ENCODE data around the gene IL12A. TPM values are rescaled to one million over a fixed set of nuclear protein-coding genes. Genes with fewer than 3 reads are reported as not detected.

IL12A gene
- total and polyA plus RNA-seq, 2 experiments from 2014 or later = 1.6 to 2.8 TPM

GRCh38 chr3:160001148-160001760, 12.6 kb downstream of the IL12A start:
- H2AFZ ChIP-seq = no peak overlapping the region
- peaks cover under 1% of the 10 kb centered on the region; the same call in 1 of the 2 replicates for H3K4me1 ChIP-seq (ENCODE audit: insufficient read depth)
- no peak overlapping the region for H3K4me2 ChIP-seq (ENCODE audit: unreplicated experiment)
- no peak overlapping the region for H3K27ac ChIP-seq
- in situ Hi-C loops (cut with MboI) = loop anchor here (5.0 to 25.0 kb wide), 3 partner anchors 114 to 736 kb away; no protein-coding TSS in a partner anchor
- DNase-seq = no peak
- H3K27me3 ChIP-seq (replicated peaks; ENCODE audit: insufficient read depth) = no peaks in the 10 kb centered on the region
- no peaks in the 10 kb centered on the region for H4K20me1 ChIP-seq (ENCODE audit: insufficient read depth)
- no peaks in the 10 kb centered on the region for H3K36me3 ChIP-seq (ENCODE audit: low read depth)
- H3K9me2 ChIP-seq (ENCODE audit: insufficient read depth) = no peaks in the 10 kb centered on the region
- 78% methylated on average over 7 of the region's 7 CpGs for WGBS, 2 experiments (ENCODE audit: low coverage in 1 of 2, low lambda C conversion rate in 2 of 2, missing lambda C conversion rate in 2 of 2)
- no peak overlapping the region for H3K9ac ChIP-seq
- no peaks in the 10 kb centered on the region for H3K9me3 ChIP-seq (ENCODE audit: low read depth)
- H3K79me2 ChIP-seq (ENCODE audit: insufficient read depth) = no peaks in the 10 kb centered on the region
- no peak overlapping the region for H3K4me3 ChIP-seq
- TF ChIP-seq EZH2phosphoT487 (IDR thresholded peaks at IDR 0.05; ENCODE audit: insufficient read depth, low read depth) (no peak), EZH2 (IDR thresholded peaks at IDR 0.05; ENCODE audit: insufficient read depth, poor library complexity, severe bottlenecking) (no peak)
- H3F3A ChIP-seq (ENCODE audit: insufficient read depth) = no peaks in the 10 kb centered on the region

- H2AFZ ChIP-seq = no peak overlapping the region
- H3K9me2 ChIP-seq (ENCODE audit: insufficient read depth) = no peaks in the 10 kb centered on the region
- no peaks in the 10 kb centered on the region for H3K4me1 ChIP-seq (ENCODE audit: insufficient read depth)
- no peak overlapping the region for H3K9ac ChIP-seq
- no peaks in the 10 kb centered on the region for H3K9me3 ChIP-seq (ENCODE audit: low read depth)
- no peak overlapping the region for H3K4me3 ChIP-seq
- no peaks in the 10 kb centered on the region for H4K20me1 ChIP-seq (ENCODE audit: insufficient read depth)
- DNase-seq = no peak
- H3K27me3 ChIP-seq (replicated peaks; ENCODE audit: insufficient read depth) = no peaks in the 10 kb centered on the region
- H3F3A ChIP-seq (ENCODE audit: insufficient read depth) = no peaks in the 10 kb centered on the region
- TF ChIP-seq EZH2phosphoT487 (IDR thresholded peaks at IDR 0.05; ENCODE audit: insufficient read depth, low read depth) = no peak
- no peak for TF ChIP-seq EZH2 (IDR thresholded peaks at IDR 0.05; ENCODE audit: insufficient read depth, poor library complexity, severe bottlenecking)
- no peaks in the 10 kb centered on the region for H3K79me2 ChIP-seq (ENCODE audit: insufficient read depth)
- no peak overlapping the region for H3K27ac ChIP-seq
- no peak overlapping the region for H3K4me2 ChIP-seq (ENCODE audit: unreplicated experiment)
- in situ Hi-C loops (cut with MboI) = loop anchor here (5.0 to 25.0 kb wide), 3 partner anchors 115 to 737 kb away; no protein-coding TSS in a partner anchor
- 95 to 96% methylated on average over 7 of the region's 7 CpGs for WGBS, 2 experiments (ENCODE audit: low coverage in 1 of 2, low lambda C conversion rate in 2 of 2, missing lambda C conversion rate in 2 of 2)
- H3K36me3 ChIP-seq (ENCODE audit: low read depth) = no peaks in the 10 kb centered on the region
Observed at GRCh38 chr3:160001850-160002623, 13.4 kb downstream of the IL12A start.

- Histone ChIP-seq H3K36me3 (ENCODE audit: low read depth) (no peaks in the 10 kb centered on the region), H3K4me3 (no peak overlapping the region), H3K27ac (no peak overlapping the region), H3K79me2 (ENCODE audit: insufficient read depth) (no peaks in the 10 kb centered on the region), H3K9me2 (ENCODE audit: insufficient read depth) (no peaks in the 10 kb centered on the region), H3K9ac (no peak overlapping the region), H3K4me2 (ENCODE audit: unreplicated experiment) (no peak overlapping the region), H2AFZ (no peak overlapping the region), H3F3A (ENCODE audit: insufficient read depth) (no peaks in the 10 kb centered on the region), H3K27me3 (replicated peaks; ENCODE audit: insufficient read depth) (no peaks in the 10 kb centered on the region), H4K20me1 (ENCODE audit: insufficient read depth) (no peaks in the 10 kb centered on the region), H3K4me1 (ENCODE audit: insufficient read depth) (no peaks in the 10 kb centered on the region), H3K9me3 (ENCODE audit: low read depth) (no peaks in the 10 kb centered on the region)
- no peak for TF ChIP-seq EZH2phosphoT487 (IDR thresholded peaks at IDR 0.05; ENCODE audit: insufficient read depth, low read depth)
- TF ChIP-seq EZH2 (IDR thresholded peaks at IDR 0.05; ENCODE audit: insufficient read depth, poor library complexity, severe bottlenecking) = no peak
- 0 to 4% methylated on average over 2 of the region's 2 CpGs for WGBS, 2 experiments (ENCODE audit: low coverage in 1 of 2, low lambda C conversion rate in 2 of 2, missing lambda C conversion rate in 2 of 2)
- peak; percentile 64 for DNase-seq
- in situ Hi-C loops (cut with MboI) = loop anchor here (5.0 to 25.0 kb wide), 3 partner anchors 116 to 739 kb away; no protein-coding TSS in a partner anchor
Observed at GRCh38 chr3:160003520-160004128, 15.0 kb downstream of the IL12A start.

GRCh38 chr3:160005004-160005403, 16.4 kb downstream of the IL12A start:
- in situ Hi-C loops (cut with MboI) = loop anchor here (10.0 to 25.0 kb wide), 2 partner anchors 393 to 740 kb away; no protein-coding TSS in a partner anchor
- no peak overlapping the region for H3K27ac ChIP-seq
- H3K9ac ChIP-seq = no peak overlapping the region
- no peaks in the 10 kb centered on the region for H3K4me1 ChIP-seq (ENCODE audit: insufficient read depth)
- H3K4me3 ChIP-seq = no peak overlapping the region
- no peaks in the 10 kb centered on the region for H3K9me3 ChIP-seq (ENCODE audit: low read depth)
- TF ChIP-seq EZH2 (IDR thresholded peaks at IDR 0.05; ENCODE audit: insufficient read depth, poor library complexity, severe bottlenecking) (no peak), EZH2phosphoT487 (IDR thresholded peaks at IDR 0.05; ENCODE audit: insufficient read depth, low read depth) (no peak)
- no peak for DNase-seq
- H3K4me2 ChIP-seq (ENCODE audit: unreplicated experiment) = no peak overlapping the region
- no peak overlapping the region for H2AFZ ChIP-seq
- no peaks in the 10 kb centered on the region for H4K20me1 ChIP-seq (ENCODE audit: insufficient read depth)
- no peaks in the 10 kb centered on the region for H3K36me3 ChIP-seq (ENCODE audit: low read depth)
- no peaks in the 10 kb centered on the region for H3K9me2 ChIP-seq (ENCODE audit: insufficient read depth)
- no peaks in the 10 kb centered on the region for H3K27me3 ChIP-seq (replicated peaks; ENCODE audit: insufficient read depth)
- H3F3A ChIP-seq (ENCODE audit: insufficient read depth) = no peaks in the 10 kb centered on the region
- no peaks in the 10 kb centered on the region for H3K79me2 ChIP-seq (ENCODE audit: insufficient read depth)

All from GM23248 (cell line).